ENCODE results near the gene RIC8B.

- TF ChIP-seq CTCF (IDR thresholded peaks at IDR 0.05; ENCODE audit: borderline replicate concordance, extremely low read depth, low read length, poor library complexity, severe bottlenecking) (no peak), EZH2 (IDR thresholded peaks at IDR 0.05; ENCODE audit: borderline replicate concordance, low read depth, low read length, severe bottlenecking) (no peak)
Measured at GRCh38 chr12:106794369-106794768, 19.9 kb downstream of the RIC8B start.
